Measurements from ENCODE around the gene SHISA8. TPM values are rescaled to one million over a fixed set of nuclear protein-coding genes. Genes with fewer than 3 reads are reported as not detected.
A peak's percentile ranks its signal among the peaks of the same experiment; 100 is the strongest.

The SHISA8 gene
- total and polyA plus RNA-seq, 2 of the 13 experiments (the other 11 are each of a cell fraction or from before 2014, with no cell fraction given): not detected

DNA sequence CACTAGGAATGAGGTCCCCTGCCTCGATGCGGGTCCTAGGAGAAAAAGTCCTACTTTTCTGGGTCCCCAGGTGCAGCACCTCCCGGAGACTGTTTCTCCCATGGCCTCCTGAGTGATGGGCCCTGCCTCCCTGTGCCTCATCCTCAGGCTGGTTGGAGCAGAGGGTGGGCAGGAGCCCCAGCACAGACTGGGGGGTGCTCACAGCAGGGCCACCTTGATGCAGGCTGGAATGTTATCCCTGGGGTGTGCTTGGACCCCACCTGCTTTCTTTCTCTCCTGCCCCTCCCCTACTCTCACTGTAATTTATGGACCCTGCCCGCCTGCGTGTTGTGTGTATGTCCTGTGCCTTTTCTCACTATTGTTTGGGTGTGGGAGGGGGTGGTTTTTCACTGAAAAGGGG lies 8.1 kb downstream of the SHISA8 start:
- no peak overlapping the region for H3K9ac ChIP-seq (ENCODE audit: insufficient read depth, low read depth, low read length)
- H3K27ac ChIP-seq (ENCODE audit: extremely low read length, insufficient read depth, low read length): no peak overlapping the region
- no peak for TF ChIP-seq ZNF660 (CRISPR knock-in tag; IDR thresholded peaks at IDR 0.05; ENCODE audit: borderline replicate concordance, low read depth)
- TF ChIP-seq RBM22 (optimal IDR thresholded peaks at IDR 0.05; ENCODE audit: low read length): peak; percentile 9
- in situ Hi-C loops (cut with HindIII; ENCODE audit: extremely low pct_ligation_motif_present, low pct_unique_long_range_greater_than_20kb) (no loop called here), intact Hi-C loops (cut with micrococcal nuclease; ENCODE audit: unreplicated experiment) (no loop called here)
- no peak overlapping the region for H3K4me2 ChIP-seq (ENCODE audit: low read depth, low read length)
- CTCF ChIA-PET (ENCODE audit: low intra/inter-chr PET ratio, low total read pairs): no interaction called here
- no peaks in the 10 kb centered on the region for H3K9me3 ChIP-seq (ENCODE audit: low read length)
- no peak overlapping the region for H3K4me3 ChIP-seq (replicated peaks in 1 of 3; ENCODE audit: insufficient read depth in 1 of 3, low read depth in 2 of 3, low read length in 3 of 3)
- no peaks in the 10 kb centered on the region for H3K79me2 ChIP-seq (ENCODE audit: insufficient read depth, low read length)
- POLR2A ChIA-PET: no interaction called here
- peaks cover 13 to 37% of the 10 kb centered on the region in 2 experiments for H3K36me3 ChIP-seq (replicated peaks in 1 of 2; ENCODE audit: control insufficient read depth in 1 of 2, insufficient read depth in 2 of 2, low read length in 2 of 2)
- DNase-seq (ENCODE audit: low spot score) (no peak), ATAC-seq (no peak), FAIRE-seq (no peak)
- no TSS peak for BruUV-seq (replicated peaks)
- peaks cover 7% of the 10 kb centered on the region; the same call in 1 of the 2 replicates for H3K4me1 ChIP-seq (ENCODE audit: insufficient read depth, low read length)
- H3K27me3 ChIP-seq (ENCODE audit: control insufficient read depth in 1 of 2, insufficient read depth in 2 of 2, low read length in 2 of 2): peaks cover 9 to 24% of the 10 kb centered on the region in 2 experiments; a peak in 4 of 5 replicates
- H4K20me1 ChIP-seq (ENCODE audit: insufficient read depth, low read length): peaks cover 31% of the 10 kb centered on the region
- H2AFZ ChIP-seq (ENCODE audit: low read length): no peak overlapping the region
- 93% methylated on average over 4 of the region's 5 CpGs for WGBS (ENCODE audit: low lambda C conversion rate)

DNA sequence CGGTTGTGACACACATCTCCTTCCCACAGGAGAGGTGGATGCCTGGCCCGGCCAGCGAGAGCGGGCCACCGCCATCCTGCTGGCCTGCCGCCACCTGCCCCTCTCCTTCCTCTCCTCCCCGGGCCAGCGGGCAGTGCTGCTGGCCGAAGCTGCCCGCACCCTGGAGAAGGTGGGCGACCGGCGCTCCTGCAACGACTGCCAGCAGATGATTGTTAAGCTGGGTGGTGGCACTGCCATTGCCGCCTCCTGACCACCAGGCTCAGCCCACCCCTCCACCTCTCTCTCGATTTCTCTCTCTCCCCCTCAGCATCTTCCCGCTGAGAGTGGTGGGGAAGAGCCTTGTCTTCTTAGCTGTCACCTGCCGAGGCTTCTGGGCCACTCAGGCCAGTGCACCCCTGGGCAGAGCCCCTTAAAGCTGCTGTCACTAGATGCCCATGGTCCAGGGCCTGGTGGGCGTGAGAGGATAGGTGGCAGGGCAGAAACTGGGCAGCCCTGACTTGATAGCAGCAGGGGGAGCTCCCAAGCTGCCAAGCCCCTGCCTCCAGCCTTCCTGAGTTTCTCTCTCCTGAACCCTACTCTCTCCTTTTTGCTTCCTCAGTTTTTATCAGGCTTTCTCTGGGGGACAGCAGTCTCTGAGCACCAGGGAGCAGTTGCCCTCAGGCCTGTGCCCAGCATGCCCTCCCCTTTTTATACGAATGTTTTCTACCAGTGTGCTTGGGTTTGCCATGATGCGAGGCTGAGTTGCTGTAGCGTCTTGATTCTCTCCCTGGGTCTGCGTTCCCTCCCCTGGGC lies 9.3 kb downstream of the SHISA8 start:
- H3K27me3 ChIP-seq (ENCODE audit: control insufficient read depth in 1 of 2, insufficient read depth in 2 of 2, low read length in 2 of 2): peaks cover 2 to 12% of the 10 kb centered on the region in 2 experiments; a peak in 3 of 5 replicates
- no TSS peak for BruUV-seq (replicated peaks)
- DNase-seq (ENCODE audit: low spot score) (no peak), ATAC-seq (no peak), FAIRE-seq (no peak)
- peak; percentile 12 for TF ChIP-seq AGO2 (optimal IDR thresholded peaks at IDR 0.05; ENCODE audit: low read depth, low read length)
- TF ChIP-seq, protein P1, sequence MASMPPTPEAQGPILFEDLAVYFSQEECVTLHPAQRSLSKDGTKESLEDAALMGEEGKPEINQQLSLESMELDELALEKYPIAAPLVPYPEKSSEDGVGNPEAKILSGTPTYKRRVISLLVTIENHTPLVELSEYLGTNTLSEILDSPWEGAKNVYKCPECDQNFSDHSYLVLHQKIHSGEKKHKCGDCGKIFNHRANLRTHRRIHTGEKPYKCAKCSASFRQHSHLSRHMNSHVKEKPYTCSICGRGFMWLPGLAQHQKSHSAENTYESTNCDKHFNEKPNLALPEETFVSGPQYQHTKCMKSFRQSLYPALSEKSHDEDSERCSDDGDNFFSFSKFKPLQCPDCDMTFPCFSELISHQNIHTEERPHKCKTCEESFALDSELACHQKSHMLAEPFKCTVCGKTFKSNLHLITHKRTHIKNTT (CRISPR knock-in tag; IDR thresholded peaks at IDR 0.05): no peak
- TF ChIP-seq, protein P2, sequence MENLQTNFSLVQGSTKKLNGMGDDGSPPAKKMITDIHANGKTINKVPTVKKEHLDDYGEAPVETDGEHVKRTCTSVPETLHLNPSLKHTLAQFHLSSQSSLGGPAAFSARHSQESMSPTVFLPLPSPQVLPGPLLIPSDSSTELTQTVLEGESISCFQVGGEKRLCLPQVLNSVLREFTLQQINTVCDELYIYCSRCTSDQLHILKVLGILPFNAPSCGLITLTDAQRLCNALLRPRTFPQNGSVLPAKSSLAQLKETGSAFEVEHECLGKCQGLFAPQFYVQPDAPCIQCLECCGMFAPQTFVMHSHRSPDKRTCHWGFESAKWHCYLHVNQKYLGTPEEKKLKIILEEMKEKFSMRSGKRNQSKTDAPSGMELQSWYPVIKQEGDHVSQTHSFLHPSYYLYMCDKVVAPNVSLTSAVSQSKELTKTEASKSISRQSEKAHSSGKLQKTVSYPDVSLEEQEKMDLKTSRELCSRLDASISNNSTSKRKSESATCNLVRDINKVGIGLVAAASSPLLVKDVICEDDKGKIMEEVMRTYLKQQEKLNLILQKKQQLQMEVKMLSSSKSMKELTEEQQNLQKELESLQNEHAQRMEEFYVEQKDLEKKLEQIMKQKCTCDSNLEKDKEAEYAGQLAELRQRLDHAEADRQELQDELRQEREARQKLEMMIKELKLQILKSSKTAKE (CRISPR knock-in tag; IDR thresholded peaks at IDR 0.05; ENCODE audit: borderline replicate concordance): no peak
- no peak for TF ChIP-seq ZNF160 (CRISPR knock-in tag; IDR thresholded peaks at IDR 0.05)
- H3K9ac ChIP-seq (ENCODE audit: insufficient read depth, low read depth, low read length): no peak overlapping the region
- intact Hi-C loops (cut with micrococcal nuclease; ENCODE audit: unreplicated experiment): no loop called here
- H3K36me3 ChIP-seq (replicated peaks in 1 of 2; ENCODE audit: control insufficient read depth in 1 of 2, insufficient read depth in 2 of 2, low read length in 2 of 2): peaks cover 18 to 45% of the 10 kb centered on the region in 2 experiments
- in situ Hi-C loops (cut with HindIII; ENCODE audit: extremely low pct_ligation_motif_present, low pct_unique_long_range_greater_than_20kb): no loop called here
- H2AFZ ChIP-seq (ENCODE audit: low read length): no peak overlapping the region
- CTCF ChIA-PET (ENCODE audit: low intra/inter-chr PET ratio, low total read pairs): no interaction called here
- H3K4me1 ChIP-seq (ENCODE audit: insufficient read depth, low read length): peaks cover 5% of the 10 kb centered on the region; the same call in 1 of the 2 replicates
- H3K79me2 ChIP-seq (ENCODE audit: insufficient read depth, low read length): no peaks in the 10 kb centered on the region
- no peak overlapping the region for H3K4me3 ChIP-seq (replicated peaks in 1 of 3; ENCODE audit: insufficient read depth in 1 of 3, low read depth in 2 of 3, low read length in 3 of 3)
- H3K27ac ChIP-seq (ENCODE audit: extremely low read length, insufficient read depth, low read length): no peak overlapping the region
- H3K4me2 ChIP-seq (ENCODE audit: low read depth, low read length): no peak overlapping the region
- H3K9me3 ChIP-seq (ENCODE audit: low read length): no peaks in the 10 kb centered on the region
- H4K20me1 ChIP-seq (ENCODE audit: insufficient read depth, low read length): peaks cover 31% of the 10 kb centered on the region
- 98% methylated on average over 16 of the region's 23 CpGs for WGBS (ENCODE audit: low lambda C conversion rate)
- POLR2A ChIA-PET: no interaction called here

Data from HepG2 (cell line).